Measurements from ENCODE around the gene WDR4.
"Not testable (repeated sequence)": the region's sequence is repeated elsewhere in the genome, so short reads cannot be mapped to it uniquely, and the experiment has no call there.

Gene WDR4

GRCh38 chr21:42850463-42850862 is 28.9 kb downstream of the WDR4 start:
- DNase-seq, result no peak
- Histone ChIP-seq H3K4ac (ENCODE audit: low read depth, low read length) (no peak overlapping the region), H2BK15ac (replicated peaks; ENCODE audit: low read depth) (no peak overlapping the region), H3K4me2 (ENCODE audit: low read length) (no peak overlapping the region), H3K79me1 (ENCODE audit: low read length) (peaks cover 23% of the 10 kb centered on the region), H3K27me3 (ENCODE audit: insufficient read depth, low read length, poor library complexity) (no peaks in the 10 kb centered on the region), H2AK5ac (ENCODE audit: low read length) (no peak overlapping the region), H3K27ac (ENCODE audit: low read depth, low read length) (no peak overlapping the region), H3K23ac (ENCODE audit: low read length) (no peak overlapping the region), H3K79me2 (ENCODE audit: control insufficient read depth, insufficient read depth, low read length) (peaks cover 18% of the 10 kb centered on the region), H4K8ac (ENCODE audit: low read depth, low read length) (no peak overlapping the region), H2BK5ac (ENCODE audit: low read length) (no peak overlapping the region), H4K5ac (ENCODE audit: low read length) (no peak overlapping the region), H3K18ac (ENCODE audit: low read length) (no peak overlapping the region), H2BK120ac (ENCODE audit: low read depth, low read length) (no peak overlapping the region), H3K56ac (ENCODE audit: low read length) (no peak overlapping the region), H3K36me3 (ENCODE audit: control insufficient read depth, insufficient read depth, low read length) (peaks cover 38% of the 10 kb centered on the region), H3K4me3 (ENCODE audit: low read length) (no peak overlapping the region), H3K4me1 (ENCODE audit: control insufficient read depth, low read depth, low read length) (no peaks in the 10 kb centered on the region), H3K9ac (ENCODE audit: low read length) (no peak overlapping the region)
- no CpG with 5 or more reads among the region's 10 CpGs for WGBS (ENCODE audit: extremely low coverage, insufficient coverage, low lambda C conversion rate)

GRCh38 chr21:42849759-42850412 is 29.5 kb downstream of the WDR4 start:
- no peak overlapping the region for H3K27ac ChIP-seq (ENCODE audit: low read depth, low read length)
- H3K79me1 ChIP-seq (ENCODE audit: low read length), result peaks cover 24% of the 10 kb centered on the region
- H3K4me2 ChIP-seq (ENCODE audit: low read length), result no peak overlapping the region
- H3K4me1 ChIP-seq (ENCODE audit: control insufficient read depth, low read depth, low read length), result no peaks in the 10 kb centered on the region
- DNase-seq, result no peak
- no peaks in the 10 kb centered on the region for H3K27me3 ChIP-seq (ENCODE audit: insufficient read depth, low read length, poor library complexity)
- no peak overlapping the region for H2BK15ac ChIP-seq (replicated peaks; ENCODE audit: low read depth)
- H3K23ac ChIP-seq (ENCODE audit: low read length), result no peak overlapping the region
- H3K79me2 ChIP-seq (ENCODE audit: control insufficient read depth, insufficient read depth, low read length), result peaks cover 19% of the 10 kb centered on the region
- peaks cover 35% of the 10 kb centered on the region for H3K36me3 ChIP-seq (ENCODE audit: control insufficient read depth, insufficient read depth, low read length)
- H3K9ac ChIP-seq (ENCODE audit: low read length), result no peak overlapping the region
- no peak overlapping the region for H4K5ac ChIP-seq (ENCODE audit: low read length)
- no peak overlapping the region for H3K4ac ChIP-seq (ENCODE audit: low read depth, low read length)
- no CpG with 5 or more reads among the region's 29 CpGs for WGBS (ENCODE audit: extremely low coverage, insufficient coverage, low lambda C conversion rate)
- no peak overlapping the region for H3K56ac ChIP-seq (ENCODE audit: low read length)
- no peak overlapping the region for H2BK5ac ChIP-seq (ENCODE audit: low read length)
- H4K8ac ChIP-seq (ENCODE audit: low read depth, low read length), result no peak overlapping the region
- H3K4me3 ChIP-seq (ENCODE audit: low read length), result no peak overlapping the region
- H2AK5ac ChIP-seq (ENCODE audit: low read length), result no peak overlapping the region
- H3K18ac ChIP-seq (ENCODE audit: low read length), result no peak overlapping the region
- no peak overlapping the region for H2BK120ac ChIP-seq (ENCODE audit: low read depth, low read length)

- H3K79me1 ChIP-seq (ENCODE audit: low read length), result peaks cover 30% of the 10 kb centered on the region
- H3K4me3 ChIP-seq (ENCODE audit: low read length), result no peak overlapping the region
- H4K5ac ChIP-seq (ENCODE audit: low read length), result no peak overlapping the region
- no peak overlapping the region for H3K56ac ChIP-seq (ENCODE audit: low read length)
- H2AK5ac ChIP-seq (ENCODE audit: low read length), result no peak overlapping the region
- H3K4me2 ChIP-seq (ENCODE audit: low read length), result no peak overlapping the region
- no peak for DNase-seq
- H3K4me1 ChIP-seq (ENCODE audit: control insufficient read depth, low read depth, low read length), result no peaks in the 10 kb centered on the region
- H4K8ac ChIP-seq (ENCODE audit: low read depth, low read length), result no peak overlapping the region
- no peak overlapping the region for H3K27ac ChIP-seq (ENCODE audit: low read depth, low read length)
- H2BK120ac ChIP-seq (ENCODE audit: low read depth, low read length), result no peak overlapping the region
- no peak overlapping the region for H3K18ac ChIP-seq (ENCODE audit: low read length)
- H2BK5ac ChIP-seq (ENCODE audit: low read length), result no peak overlapping the region
- H3K4ac ChIP-seq (ENCODE audit: low read depth, low read length), result no peak overlapping the region
- H3K9ac ChIP-seq (ENCODE audit: low read length), result no peak overlapping the region
- H3K36me3 ChIP-seq (ENCODE audit: control insufficient read depth, insufficient read depth, low read length), result peaks cover 37% of the 10 kb centered on the region
- H3K27me3 ChIP-seq (ENCODE audit: insufficient read depth, low read length, poor library complexity), result no peaks in the 10 kb centered on the region
- no CpG with 5 or more reads among the region's 54 CpGs for WGBS (ENCODE audit: extremely low coverage, insufficient coverage, low lambda C conversion rate)
- peaks cover 26% of the 10 kb centered on the region for H3K79me2 ChIP-seq (ENCODE audit: control insufficient read depth, insufficient read depth, low read length)
- H2BK15ac ChIP-seq (replicated peaks; ENCODE audit: low read depth), result no peak overlapping the region
- no peak overlapping the region for H3K23ac ChIP-seq (ENCODE audit: low read length)
Measured at GRCh38 chr21:42848932-42849758, 30.2 kb downstream of the WDR4 start.

GRCh38 chr21:42848144-42848931 is 31.0 kb downstream of the WDR4 start:
- Histone ChIP-seq H3K36me3 (ENCODE audit: control insufficient read depth, insufficient read depth, low read length) (peaks cover 35% of the 10 kb centered on the region), H3K79me1 (ENCODE audit: low read length) (peaks cover 29% of the 10 kb centered on the region), H3K79me2 (ENCODE audit: control insufficient read depth, insufficient read depth, low read length) (peaks cover 30% of the 10 kb centered on the region)
- not testable (repeated sequence) for H3K4me1 ChIP-seq (ENCODE audit: control insufficient read depth, low read depth, low read length); H3K56ac ChIP-seq (ENCODE audit: low read length); H4K5ac ChIP-seq (ENCODE audit: low read length); H2BK5ac ChIP-seq (ENCODE audit: low read length); DNase-seq; H3K4ac ChIP-seq (ENCODE audit: low read depth, low read length); H3K18ac ChIP-seq (ENCODE audit: low read length); H2AK5ac ChIP-seq (ENCODE audit: low read length); H2BK120ac ChIP-seq (ENCODE audit: low read depth, low read length); H4K8ac ChIP-seq (ENCODE audit: low read depth, low read length); H3K4me2 ChIP-seq (ENCODE audit: low read length); H3K4me3 ChIP-seq (ENCODE audit: low read length); H3K27ac ChIP-seq (ENCODE audit: low read depth, low read length); H2BK15ac ChIP-seq (replicated peaks; ENCODE audit: low read depth); H3K23ac ChIP-seq (ENCODE audit: low read length); H3K9ac ChIP-seq (ENCODE audit: low read length); H3K27me3 ChIP-seq (ENCODE audit: insufficient read depth, low read length, poor library complexity)
- WGBS (ENCODE audit: extremely low coverage, insufficient coverage, low lambda C conversion rate), result no CpG with 5 or more reads among the region's 95 CpGs

GRCh38 chr21:42847726-42848125 is 31.6 kb downstream of the WDR4 start:
- WGBS (ENCODE audit: extremely low coverage, insufficient coverage, low lambda C conversion rate), result no CpG with 5 or more reads among the region's 4 CpGs
- Histone ChIP-seq H3K36me3 (ENCODE audit: control insufficient read depth, insufficient read depth, low read length) (peaks cover 34% of the 10 kb centered on the region), H2BK15ac (replicated peaks; ENCODE audit: low read depth) (no peak overlapping the region), H3K4me1 (ENCODE audit: control insufficient read depth, low read depth, low read length) (no peaks in the 10 kb centered on the region), H4K5ac (ENCODE audit: low read length) (no peak overlapping the region), H3K4me3 (ENCODE audit: low read length) (no peak overlapping the region), H3K4ac (ENCODE audit: low read depth, low read length) (no peak overlapping the region), H2AK5ac (ENCODE audit: low read length) (no peak overlapping the region), H3K18ac (ENCODE audit: low read length) (no peak overlapping the region), H3K79me2 (ENCODE audit: control insufficient read depth, insufficient read depth, low read length) (peaks cover 30% of the 10 kb centered on the region), H3K27me3 (ENCODE audit: insufficient read depth, low read length, poor library complexity) (no peaks in the 10 kb centered on the region), H4K8ac (ENCODE audit: low read depth, low read length) (no peak overlapping the region), H2BK120ac (ENCODE audit: low read depth, low read length) (no peak overlapping the region), H3K9ac (ENCODE audit: low read length) (no peak overlapping the region), H3K4me2 (ENCODE audit: low read length) (no peak overlapping the region), H3K79me1 (ENCODE audit: low read length) (peaks cover 31% of the 10 kb centered on the region), H2BK5ac (ENCODE audit: low read length) (no peak overlapping the region), H3K27ac (ENCODE audit: low read depth, low read length) (no peak overlapping the region), H3K23ac (ENCODE audit: low read length) (no peak overlapping the region), H3K56ac (ENCODE audit: low read length) (no peak overlapping the region)
- DNase-seq, result no peak

Data from mesendoderm (in vitro differentiated cells).